Fibroblast of skin of right quadriceps (primary cell): ENCODE results near the gene GJD2.

Source experiments
- DNase-seq: peaks from one replicate; pipeline ENCODE4 v3.0.0-alpha.2; 2013

The GJD2 gene

DNA sequence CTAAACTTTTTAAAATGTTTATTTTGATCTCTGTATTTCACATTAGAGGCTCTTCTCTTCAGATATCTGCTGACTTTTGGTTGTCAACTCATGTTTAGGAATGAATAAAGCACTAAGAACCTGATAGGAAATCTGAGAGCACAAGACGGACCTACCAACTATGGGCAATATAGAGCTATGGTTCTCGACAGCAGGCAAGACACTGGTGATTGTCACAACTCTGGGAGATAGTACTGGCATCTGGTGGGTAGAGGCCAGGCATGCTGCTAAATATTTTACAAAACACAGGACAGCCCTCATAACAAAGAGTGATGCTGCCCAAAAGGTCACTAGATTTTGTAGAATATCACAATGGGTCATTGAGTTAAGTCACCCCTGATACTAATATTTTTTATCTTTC lies 17.5 kb upstream of the GJD2 start:
- no peak for DNase-seq

DNA sequence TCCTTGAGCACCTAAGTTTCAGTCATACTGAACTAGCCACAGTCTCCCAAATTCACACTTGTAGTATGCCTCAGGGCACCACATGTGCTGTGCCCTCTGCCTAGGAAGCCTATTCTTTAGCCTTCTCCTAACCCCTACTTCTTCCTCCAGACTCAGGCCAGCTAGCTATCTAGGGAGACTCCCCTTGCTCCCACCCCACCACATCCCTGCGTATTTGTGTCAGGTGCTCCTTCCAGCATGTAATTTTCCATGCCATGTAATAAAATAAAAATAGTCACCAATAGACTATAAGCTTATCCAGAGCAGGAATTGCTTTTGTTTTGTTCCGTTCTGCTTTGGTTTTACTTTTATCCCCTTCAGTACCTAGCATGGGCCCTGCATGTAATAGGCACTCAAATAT lies 14.9 kb upstream of the GJD2 start:
- no peak for DNase-seq

DNA sequence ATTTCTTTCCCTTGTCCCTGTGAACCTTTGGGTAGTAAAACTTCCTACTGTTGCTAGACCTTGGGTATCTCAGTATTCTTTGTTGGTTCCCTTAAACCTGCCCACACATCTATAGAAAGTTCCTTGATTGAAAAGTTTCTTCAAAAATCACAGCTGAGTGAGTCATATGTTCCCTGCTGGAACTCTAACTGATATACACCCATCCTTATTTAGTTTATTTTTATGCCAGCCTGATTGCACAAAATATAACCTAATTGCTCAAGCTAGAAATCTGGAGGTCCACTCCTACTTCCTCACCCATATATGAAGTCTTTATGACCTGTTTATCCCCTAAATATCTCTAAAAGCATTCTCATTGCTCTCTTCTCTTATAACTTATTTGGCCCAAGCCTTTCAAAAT lies 13.7 kb upstream of the GJD2 start:
- no peak for DNase-seq

DNA sequence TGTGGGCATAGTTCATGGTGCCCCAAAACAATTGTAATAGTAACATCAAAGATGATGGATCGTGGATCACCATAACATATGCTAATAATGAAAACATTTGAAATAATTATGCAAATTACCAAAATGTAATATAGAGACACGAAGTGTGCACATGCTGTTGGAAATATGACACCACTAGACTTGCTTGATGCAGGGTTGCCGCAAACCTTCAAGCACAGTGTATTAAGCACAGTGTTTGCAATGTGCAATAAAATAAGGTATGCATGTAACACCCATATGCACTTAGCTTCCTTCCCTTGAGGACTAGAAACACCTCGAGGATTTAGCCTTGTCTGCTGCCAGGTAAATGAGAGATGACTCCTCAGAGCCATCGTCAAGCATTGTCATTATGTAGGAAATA lies 10.9 kb upstream of the GJD2 start:
- DNase-seq, result no peak

DNA sequence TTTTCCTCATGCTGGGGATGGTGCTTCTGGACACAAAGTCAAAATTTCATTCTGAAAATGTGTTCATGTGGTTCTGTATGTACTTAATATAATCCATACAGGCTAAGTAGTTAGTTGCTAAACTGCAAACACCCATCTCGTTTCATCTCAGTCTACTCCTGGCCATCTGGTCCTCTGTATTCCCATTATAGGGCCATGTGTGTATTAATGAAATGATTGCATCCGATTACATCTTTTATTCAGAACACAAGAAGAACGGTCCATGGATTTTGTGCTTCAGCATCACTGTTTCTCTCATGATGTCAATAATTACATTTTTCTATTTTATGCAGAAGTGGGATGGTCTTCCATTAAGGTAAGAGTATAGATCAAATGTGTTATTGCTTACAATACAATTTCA lies 6.1 kb upstream of the GJD2 start:
- DNase-seq, result no peak

DNA sequence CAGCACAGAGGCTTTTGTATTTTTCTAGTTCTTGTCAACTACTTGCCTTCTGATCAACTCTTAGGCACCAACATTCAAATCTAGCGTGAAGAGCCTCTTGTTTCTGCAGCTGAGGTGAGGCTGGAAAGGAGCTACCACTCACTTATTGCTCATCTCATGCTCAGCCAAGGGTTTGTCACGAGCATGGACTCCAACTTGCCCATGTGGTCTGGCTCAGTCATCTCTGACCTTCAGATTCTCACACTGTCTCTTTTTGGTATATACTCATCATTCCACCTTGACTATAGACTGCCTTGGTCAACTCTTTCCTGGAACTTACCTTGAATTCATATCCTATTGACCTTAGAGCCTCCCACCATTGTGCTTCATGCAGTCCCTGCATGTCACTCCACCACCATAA lies 5.2 kb upstream of the GJD2 start:
- no peak for DNase-seq

DNA sequence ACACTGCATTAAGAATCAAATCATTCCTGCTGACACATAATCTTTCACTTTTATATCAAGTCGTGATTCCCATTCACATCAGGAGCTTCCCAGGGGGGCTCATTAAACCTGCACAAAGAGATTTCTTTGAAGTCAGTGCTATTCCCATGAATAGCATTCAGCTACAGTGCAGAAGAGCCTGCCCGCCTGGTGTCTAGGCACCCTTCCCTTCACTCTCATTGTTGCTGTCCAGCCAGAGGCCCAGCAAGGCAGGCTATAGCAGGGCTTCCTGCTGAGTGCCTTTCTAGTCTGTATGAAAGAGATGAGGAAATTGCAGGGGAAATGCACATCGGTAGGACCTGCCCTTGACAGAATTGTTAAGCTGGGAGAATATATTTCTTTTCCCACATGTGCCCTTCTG lies 4.5 kb upstream of the GJD2 start:
- DNase-seq, result no peak

DNA sequence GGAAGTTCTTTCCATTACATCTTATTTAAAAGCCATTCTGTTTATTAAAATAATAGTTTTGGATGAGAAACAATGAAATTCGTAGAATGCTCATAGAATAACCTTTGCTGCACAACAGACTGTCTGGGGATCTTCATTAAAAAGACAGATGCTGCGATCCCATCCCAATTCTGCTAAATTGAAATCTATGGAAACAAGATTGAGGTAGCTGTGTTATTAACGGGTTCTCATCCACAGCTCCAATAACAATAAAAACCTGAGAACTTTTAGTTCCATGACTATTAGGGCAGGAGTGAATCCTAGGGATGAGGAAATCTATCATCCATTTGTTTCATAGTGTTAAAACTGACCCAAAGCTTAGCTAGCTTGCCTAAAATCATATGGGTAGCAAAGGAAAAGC lies 2.5 kb upstream of the GJD2 start:
- no peak for DNase-seq

DNA sequence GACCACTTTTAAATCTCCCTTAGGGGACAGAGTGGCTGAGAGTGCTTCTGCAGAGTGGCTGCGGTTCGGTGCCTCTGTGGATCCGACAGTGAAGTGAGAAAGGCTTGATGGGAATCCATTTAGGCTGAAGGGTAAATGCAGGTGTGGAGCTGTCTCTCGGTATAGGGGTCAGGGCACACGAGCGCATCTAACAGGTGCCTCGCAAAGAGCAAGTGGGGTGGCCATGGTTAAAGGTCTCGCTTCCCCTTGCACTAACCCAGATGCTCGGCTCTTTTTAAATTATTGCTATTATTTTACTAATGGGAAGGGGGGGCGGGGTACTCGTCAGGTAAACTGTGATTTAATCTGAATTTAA lies 598 bp upstream of the GJD2 start:
- no peak for DNase-seq

DNA sequence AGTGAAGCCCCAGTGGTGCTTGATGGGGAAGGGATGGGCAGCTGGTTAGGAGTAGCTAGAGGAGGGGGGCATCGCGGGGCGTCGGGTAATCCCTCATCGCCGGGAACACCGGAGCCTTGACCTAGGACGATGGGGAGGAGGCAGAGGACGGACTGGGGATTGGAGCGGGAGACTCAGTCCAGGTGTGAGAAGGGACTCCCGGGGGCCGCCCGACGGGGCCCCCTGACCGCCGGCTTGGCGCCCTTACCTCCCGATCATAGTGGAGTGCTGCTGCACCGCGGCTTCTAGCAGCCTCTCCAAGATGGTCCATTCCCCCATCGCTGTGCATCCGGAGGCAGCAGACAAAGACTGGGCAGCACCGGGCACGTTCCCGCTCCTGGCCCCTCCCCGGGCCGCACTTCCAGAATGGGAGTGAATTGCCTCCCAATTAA lies 612 bp downstream of the GJD2 start:
- no peak for DNase-seq

DNA sequence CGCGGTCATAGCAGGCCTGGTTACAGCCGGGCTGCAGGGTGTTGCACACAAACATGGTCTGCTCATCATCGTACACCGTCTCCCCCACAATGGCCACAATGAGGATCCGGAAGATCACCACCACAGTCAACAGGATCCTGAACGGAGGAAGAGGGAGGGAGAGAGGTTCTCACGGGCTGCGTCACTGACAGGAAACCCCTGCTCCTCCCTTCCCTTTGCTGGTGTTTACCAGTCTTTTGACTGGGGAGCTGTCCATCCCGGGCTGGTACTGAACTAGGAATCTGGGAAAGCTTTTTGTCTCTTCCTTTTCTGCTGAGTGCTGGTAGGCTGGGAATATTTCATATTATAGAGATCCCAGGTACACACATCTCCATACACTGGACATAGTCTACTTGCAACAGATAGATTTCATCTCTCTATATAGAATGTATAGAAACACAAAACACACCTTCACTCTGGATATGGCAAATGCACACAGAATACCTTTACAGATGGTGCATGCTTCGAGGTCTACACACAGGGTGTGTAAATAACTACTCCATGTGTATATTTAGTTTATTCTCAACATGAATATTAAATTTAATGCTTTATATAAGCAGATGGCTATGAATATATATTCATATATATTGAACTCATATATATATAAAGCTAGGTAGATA lies 1.4 kb downstream of the GJD2 start:
- DNase-seq, result peak; percentile 48

DNA sequence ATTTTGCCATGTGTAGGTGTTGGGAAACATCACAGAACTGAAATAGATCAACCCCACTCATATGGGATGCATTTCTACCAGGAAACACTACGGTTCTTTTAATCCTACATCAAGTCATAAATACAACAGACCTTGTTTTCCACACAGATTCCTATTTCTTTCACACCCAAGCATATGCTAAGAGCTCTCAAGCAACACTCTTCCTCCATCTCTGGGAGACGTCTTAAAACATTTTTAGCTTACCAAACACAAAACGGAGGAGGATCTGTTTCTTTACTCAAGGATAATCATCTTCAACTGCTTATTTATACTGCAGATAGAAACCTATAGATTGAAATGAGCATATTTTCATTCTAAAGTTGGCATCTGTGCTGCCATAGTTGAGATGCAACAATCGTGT lies 5.1 kb downstream of the GJD2 start:
- DNase-seq, result no peak

DNA sequence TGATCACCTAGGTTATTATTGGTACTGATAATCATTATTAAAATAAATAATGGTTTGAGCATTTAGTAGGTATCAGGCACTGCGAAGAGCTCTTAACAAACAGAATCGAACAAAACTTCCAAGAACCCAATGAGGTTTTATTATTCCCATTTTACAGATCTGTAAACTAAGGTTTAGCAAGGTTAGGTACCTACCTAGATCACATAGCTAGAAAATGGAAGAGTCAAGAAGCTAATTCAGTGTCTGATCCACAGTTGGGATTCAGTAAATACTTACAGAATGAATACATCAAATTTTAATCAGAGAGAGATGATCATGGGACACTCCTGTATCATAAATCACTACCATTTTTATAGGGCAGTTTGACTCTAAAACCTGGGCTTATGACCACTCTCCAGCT lies 15.5 kb downstream of the GJD2 start:
- DNase-seq, result no peak

DNA sequence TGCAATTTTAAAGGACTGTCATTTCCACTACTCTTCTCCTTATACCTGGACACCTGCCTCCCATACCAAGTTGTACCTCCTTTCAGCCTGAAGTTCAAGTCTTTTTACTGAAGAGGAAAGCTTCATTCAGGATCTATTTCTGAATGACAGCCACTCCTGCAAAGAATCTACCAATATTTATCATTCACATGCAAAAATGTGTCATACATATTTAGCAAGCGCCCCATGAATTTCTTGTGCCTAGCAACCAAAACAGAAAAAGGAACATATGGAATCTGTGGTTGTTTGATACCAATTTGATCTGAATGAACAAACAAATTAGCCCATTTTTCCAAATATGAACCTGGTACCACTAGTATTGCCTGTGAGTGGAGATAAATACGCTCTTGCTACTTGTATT lies 16.8 kb downstream of the GJD2 start:
- DNase-seq, result no peak

DNA sequence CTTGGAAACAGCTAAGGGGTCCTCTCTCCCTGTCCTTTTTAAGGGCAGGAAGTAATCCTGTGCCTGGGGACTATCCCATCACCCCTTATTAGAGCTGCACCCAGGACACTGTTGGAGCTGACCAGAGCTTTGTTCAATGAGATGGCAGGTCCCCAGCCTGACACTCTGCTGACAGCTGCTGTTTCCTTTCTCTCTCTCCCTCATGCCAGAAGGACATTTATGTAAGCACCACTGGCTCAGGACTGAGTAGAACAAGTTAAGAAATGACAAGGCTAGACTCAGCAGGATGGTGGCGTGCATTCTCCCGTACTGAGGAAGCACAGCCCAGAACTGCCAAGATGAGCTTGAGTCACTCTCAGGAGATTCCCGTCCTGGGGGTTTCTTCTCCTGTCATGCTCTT lies 17.3 kb downstream of the GJD2 start:
- no peak for DNase-seq

DNA sequence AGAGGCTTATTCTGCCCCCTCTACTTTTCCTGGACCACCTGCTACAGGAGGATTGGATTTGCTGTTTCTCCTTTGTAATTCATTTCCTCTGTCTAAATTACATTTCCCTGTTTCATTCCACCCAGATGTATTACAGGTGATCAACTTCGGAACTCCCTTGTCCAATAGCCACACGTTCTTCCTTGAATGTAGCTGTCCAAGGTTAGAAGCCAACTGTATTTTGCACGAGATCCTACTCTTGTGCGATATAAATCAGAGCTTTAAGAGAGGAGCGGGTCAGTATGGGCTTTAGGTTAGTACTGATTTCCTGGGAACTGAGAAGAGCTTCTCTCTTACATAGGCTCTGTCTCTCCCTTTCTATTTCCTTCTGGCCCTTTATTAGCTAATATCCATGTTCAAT lies 20.5 kb downstream of the GJD2 start:
- DNase-seq, result no peak

DNA sequence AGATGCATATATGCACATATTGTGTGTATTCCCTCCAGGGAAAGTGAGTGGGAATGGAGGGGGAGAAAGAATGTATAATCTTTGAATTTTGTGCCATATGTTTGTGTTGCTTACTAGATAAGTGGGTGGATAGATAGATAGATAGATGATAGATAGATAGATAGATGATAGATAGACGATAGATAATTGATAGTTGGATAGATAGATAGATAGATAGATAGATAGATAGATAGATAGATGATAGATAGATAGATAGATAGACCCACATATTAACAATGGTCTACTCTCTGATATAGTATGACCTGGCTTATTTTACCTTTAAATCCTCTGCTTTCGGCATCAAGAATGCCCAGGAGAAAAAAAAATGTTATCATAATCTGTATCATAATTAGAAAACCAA lies 21.2 kb downstream of the GJD2 start:
- no peak for DNase-seq

DNA sequence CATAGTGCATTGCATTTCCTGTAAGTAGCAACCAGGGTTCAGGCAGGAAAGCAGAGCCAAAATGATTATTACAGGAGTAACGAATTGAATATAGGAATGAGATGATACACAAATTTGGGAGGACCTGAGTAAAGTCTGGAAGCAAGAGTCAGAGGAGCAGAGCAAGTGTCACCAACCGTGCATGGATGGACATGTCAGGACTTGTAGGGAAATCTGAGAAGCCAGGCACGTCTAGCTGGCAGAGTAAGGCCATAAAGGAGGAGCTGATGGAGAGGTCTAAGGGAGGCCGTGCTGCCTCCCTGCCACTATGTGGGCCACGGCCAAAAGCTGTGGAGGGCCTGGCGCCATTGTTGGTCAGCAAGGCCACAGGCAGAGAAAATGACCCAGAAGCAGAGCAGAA lies 22.4 kb downstream of the GJD2 start:
- no peak for DNase-seq

DNA sequence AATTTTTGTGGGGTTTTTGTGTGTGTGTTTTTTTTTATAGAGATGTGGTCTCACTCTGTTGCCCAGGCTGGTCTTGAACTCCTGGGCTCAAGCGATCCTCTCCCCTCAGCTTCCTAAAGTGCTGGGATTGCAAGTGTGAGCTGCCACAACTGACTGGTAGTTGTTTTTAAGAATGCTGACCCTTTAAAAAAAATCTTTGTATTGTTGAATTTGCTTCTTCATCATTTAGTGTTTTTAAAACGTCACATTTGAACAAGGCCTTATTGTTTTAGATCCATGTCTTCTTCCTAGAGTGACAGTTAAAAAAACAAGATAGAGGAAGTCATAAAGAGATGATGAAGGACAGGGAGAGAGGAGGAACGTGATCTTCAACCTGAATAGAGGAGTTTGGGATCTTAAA lies 24.1 kb downstream of the GJD2 start:
- DNase-seq, result no peak

DNA sequence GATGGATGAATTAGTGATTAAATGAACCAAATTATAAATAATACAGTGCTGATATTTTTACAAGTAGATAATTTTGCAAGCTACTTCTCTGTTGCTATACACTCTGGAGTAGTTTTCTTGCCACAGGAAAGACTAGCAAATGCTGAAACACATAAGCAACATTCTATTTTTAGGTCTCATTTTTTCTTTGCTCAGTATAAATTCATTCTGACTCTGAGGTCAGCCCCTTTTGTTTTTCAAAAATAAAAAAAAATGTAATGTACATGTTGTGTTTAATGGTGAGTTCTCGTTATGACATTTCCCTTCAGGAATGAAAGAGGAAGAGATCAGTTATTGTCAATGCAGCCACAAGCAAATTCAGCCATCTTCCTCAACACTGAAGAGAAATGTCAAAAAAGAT lies 24.9 kb downstream of the GJD2 start:
- no peak for DNase-seq

DNA sequence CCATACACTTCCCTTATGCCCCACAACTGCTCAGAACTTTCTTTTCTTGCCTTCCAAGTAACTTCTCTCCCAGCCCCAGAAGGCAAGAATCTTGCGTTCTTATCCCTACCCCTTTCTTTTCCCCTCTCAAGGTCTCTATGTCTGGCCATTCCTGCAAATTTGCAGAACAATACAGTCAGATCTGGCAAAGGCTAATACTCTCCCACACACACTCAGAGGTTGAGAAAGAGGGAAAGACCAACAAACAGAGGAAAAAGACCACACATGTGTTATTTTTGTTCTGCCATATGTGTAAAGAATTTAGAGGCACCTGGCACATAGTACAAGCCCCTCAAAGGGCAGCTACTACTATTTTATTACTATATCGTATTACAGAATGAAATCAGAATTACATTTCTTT lies 25.7 kb downstream of the GJD2 start:
- DNase-seq, result no peak

DNA sequence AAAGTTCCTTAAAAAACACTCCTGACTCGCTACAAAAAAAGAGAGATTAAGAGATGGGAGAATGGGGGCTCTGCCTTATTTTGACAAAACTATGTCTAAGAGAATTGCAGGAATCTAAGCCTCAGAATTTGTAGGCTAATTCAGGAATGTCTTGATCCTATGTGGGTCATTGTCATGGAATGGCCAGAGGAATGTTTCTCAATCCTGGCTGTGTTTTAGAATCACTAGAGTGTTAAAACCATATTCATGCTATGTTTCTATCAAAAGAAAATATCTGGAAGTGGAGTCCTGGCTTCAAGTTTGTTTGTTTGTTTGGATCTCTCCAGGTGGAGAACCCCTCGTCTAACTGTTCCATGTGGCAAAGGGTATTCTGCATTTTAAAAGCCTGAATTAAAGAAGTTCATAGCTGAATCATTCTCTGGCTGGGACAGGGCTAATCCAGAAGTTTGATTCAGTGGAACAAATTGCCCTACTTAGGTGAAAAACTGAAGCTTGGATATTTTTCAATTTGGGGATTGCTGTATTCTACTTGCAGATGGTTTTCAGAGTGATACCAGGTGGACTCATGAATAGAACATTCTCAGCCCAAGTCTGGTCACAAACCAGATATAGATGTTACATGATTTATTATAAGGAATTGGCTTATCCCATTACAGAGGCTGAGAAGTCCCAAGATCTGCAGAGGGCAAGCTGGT lies 28.2 kb downstream of the GJD2 start:
- peak; percentile 49 for DNase-seq

DNA sequence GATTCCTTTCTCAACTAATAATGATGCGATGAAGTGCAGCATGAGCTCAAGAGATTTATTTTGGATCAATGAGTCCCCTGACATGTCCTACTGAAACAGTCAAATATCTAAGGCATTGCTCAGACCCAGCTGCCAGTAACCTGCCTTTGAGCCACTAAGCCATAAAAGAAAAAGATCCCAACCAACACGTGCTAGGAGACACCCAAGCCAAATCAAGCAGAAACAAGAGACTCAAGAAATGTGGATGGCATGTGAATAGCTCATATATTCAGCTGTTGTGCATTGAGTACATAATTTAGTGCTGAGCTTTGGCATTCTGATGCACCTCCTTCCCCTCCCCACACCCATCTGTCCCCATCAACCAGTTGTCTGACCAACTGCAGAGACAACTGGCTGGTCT lies 29.2 kb downstream of the GJD2 start:
- peak; percentile 24 for DNase-seq

DNA sequence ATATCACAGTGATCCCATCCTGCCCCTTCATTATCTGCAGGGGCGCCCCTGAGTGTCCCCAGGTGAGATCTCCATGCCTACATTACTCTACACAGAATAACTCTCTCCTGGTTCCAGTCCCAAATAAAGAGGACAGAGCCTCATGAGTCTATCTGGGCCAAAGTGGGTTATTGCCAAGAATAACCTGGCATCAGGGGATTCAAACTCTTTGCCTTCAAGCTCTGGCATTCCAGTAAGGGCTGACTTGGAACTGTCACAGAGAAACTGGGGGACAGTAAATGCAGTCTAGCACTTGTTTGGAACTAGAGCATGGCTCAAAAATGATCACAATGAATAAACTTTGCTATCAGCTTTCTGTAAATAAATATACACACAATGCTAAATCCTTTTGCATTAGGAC lies 30.3 kb downstream of the GJD2 start:
- DNase-seq, result no peak

DNA sequence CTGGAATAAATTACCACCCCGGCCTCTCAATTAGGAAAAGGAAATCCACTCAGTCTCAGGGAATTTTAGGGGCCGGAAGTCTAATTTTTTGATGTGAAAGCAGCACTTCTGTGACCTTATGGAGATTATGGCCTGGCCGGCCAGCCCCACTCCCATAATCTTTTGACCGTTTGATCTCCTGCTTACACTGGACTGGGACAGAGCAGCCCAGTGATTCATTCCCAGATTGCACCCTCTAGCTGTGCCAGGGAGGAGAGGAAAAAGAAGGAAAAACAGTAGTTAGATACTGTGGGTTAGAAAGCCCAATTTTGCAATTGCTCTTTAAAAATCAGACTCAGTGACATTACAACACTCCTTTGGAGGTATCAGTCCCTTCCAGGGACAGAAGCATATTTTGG lies 32.4 kb downstream of the GJD2 start:
- peak; percentile 24 for DNase-seq
